HCT116 (cell line): ENCODE measurements around the gene ZNF804A.

Experiments used
- CBX3 ChIP-seq: IDR thresholded peaks from 2 replicates; pipeline ENCODE4 v1.6.1; 2012; ENCODE audit warnings: low read depth
- CTCF ChIP-seq, 3 experiments: fragments of 200-600 bp in 1 of 3; sonication (generic) in 1 of 3; IDR thresholded peaks in 2 of 3; conservative IDR thresholded peaks in 1 of 3; 2 replicates each; pipeline ENCODE4 v1.5.1; 2012 to 2017; ENCODE audit warnings: low read depth in 2 of 3, low read length in 2 of 3, antibody characterized with exemption in 1 of 3, borderline replicate concordance in 1 of 3, control low read depth in 1 of 3, mild to moderate bottlenecking in 1 of 3, mixed read lengths in 1 of 3, mixed run types in 1 of 3, moderate library complexity in 1 of 3; ENCODE audit not compliant: insufficient read depth in 1 of 3
- EGR1 ChIP-seq: IDR thresholded peaks from 2 replicates; pipeline ENCODE4 v1.6.1; 2012; ENCODE audit warnings: low read depth
- EZH2 ChIP-seq: fragments of 200-600 bp; sonication (generic); IDR thresholded peaks from 2 replicates; pipeline ENCODE4 v1.6.1; 2017; ENCODE audit warnings: antibody characterized with exemption, mixed run types
- POLR2A ChIP-seq: IDR thresholded peaks from 2 replicates; pipeline ENCODE4 v1.7.0; 2011; ENCODE audit warnings: borderline replicate concordance; ENCODE audit not compliant: insufficient read depth, insufficient read length; ENCODE audit errors: extremely low read depth
- POLR2AphosphoS5 ChIP-seq: IDR thresholded peaks from 2 replicates; pipeline ENCODE4 v1.6.1; 2011; ENCODE audit warnings: mild to moderate bottlenecking, low read depth, low read length, moderate library complexity
- RAD21 ChIP-seq: IDR thresholded peaks from 2 replicates; pipeline ENCODE4 v1.6.1; 2012; ENCODE audit warnings: low read depth, mild to moderate bottlenecking
- SIN3A ChIP-seq: IDR thresholded peaks from 2 replicates; pipeline ENCODE4 v1.6.1; 2012; ENCODE audit warnings: low read depth
- YY1 ChIP-seq: IDR thresholded peaks from 2 replicates; pipeline ENCODE4 v1.6.1; 2011; ENCODE audit warnings: low read length, low read depth, moderate library complexity, mild to moderate bottlenecking; ENCODE audit not compliant: insufficient replicate concordance; ENCODE audit errors: extremely low read depth
- ZFX ChIP-seq: fragments of 450-650 bp; IDR thresholded peaks from 2 replicates; pipeline ENCODE4 v1.6.1; 2017
- ZNF274 ChIP-seq: fragments of 200-500 bp; sonication (Bioruptor generic); IDR thresholded peaks from 2 replicates; pipeline ENCODE4 v1.6.1; 2014; ENCODE audit warnings: mild to moderate bottlenecking, low read depth, low read length, inconsistent platforms
- TF ChIP-seq, protein P1 (sequence below): IDR thresholded peaks from 2 replicates; pipeline ENCODE4 v1.6.1; 2012
- TF ChIP-seq, protein P2 (sequence below): IDR thresholded peaks from 2 replicates; pipeline ENCODE4 v1.6.1; 2012; ENCODE audit warnings: low read depth
- TF ChIP-seq, protein P3 (sequence below): IDR thresholded peaks from 2 replicates; pipeline ENCODE4 v1.6.1; 2011; ENCODE audit warnings: mild to moderate bottlenecking, low read length, moderate library complexity; ENCODE audit not compliant: insufficient replicate concordance; ENCODE audit errors: extremely low read depth

DNA sequence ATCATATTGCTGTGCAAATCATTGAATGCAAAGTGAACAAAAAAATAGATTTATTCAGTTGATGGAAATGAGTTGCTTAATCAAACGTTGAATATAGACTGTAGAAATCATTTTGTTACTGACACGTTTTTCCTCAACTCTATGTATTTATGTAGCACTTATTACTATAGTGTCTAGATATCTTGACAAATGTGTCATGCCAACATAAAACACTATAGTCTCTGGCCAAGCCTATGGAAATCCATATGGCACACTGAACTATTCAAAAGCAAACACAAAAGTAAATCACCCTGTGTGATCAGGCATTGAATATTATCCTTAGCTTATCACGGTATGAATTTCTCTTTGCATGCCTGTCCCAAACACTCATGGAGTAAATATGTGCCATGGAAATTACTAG is 131.3 kb downstream of the ZNF804A start:
- TF ChIP-seq RAD21 (no peak), CBX3 (no peak), ZNF274 (no peak), CTCF (IDR thresholded peaks at IDR 0.05 in 2 of 3, conservative IDR thresholded peaks at IDR 0.05 in 1 of 3; ENCODE audit: borderline replicate concordance in 1 of 3, insufficient read depth in 1 of 3, low read depth in 2 of 3, low read length in 2 of 3) (no peak), POLR2A (no peak), EZH2 (no peak), YY1 (no peak), POLR2AphosphoS5 (no peak), SIN3A (no peak), ZFX (no peak), EGR1 (no peak)
- TF ChIP-seq, protein P1, sequence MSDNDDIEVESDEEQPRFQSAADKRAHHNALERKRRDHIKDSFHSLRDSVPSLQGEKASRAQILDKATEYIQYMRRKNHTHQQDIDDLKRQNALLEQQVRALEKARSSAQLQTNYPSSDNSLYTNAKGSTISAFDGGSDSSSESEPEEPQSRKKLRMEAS = no peak
- TF ChIP-seq, protein P2, sequence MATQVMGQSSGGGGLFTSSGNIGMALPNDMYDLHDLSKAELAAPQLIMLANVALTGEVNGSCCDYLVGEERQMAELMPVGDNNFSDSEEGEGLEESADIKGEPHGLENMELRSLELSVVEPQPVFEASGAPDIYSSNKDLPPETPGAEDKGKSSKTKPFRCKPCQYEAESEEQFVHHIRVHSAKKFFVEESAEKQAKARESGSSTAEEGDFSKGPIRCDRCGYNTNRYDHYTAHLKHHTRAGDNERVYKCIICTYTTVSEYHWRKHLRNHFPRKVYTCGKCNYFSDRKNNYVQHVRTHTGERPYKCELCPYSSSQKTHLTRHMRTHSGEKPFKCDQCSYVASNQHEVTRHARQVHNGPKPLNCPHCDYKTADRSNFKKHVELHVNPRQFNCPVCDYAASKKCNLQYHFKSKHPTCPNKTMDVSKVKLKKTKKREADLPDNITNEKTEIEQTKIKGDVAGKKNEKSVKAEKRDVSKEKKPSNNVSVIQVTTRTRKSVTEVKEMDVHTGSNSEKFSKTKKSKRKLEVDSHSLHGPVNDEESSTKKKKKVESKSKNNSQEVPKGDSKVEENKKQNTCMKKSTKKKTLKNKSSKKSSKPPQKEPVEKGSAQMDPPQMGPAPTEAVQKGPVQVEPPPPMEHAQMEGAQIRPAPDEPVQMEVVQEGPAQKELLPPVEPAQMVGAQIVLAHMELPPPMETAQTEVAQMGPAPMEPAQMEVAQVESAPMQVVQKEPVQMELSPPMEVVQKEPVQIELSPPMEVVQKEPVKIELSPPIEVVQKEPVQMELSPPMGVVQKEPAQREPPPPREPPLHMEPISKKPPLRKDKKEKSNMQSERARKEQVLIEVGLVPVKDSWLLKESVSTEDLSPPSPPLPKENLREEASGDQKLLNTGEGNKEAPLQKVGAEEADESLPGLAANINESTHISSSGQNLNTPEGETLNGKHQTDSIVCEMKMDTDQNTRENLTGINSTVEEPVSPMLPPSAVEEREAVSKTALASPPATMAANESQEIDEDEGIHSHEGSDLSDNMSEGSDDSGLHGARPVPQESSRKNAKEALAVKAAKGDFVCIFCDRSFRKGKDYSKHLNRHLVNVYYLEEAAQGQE = no peak
- TF ChIP-seq, protein P3, sequence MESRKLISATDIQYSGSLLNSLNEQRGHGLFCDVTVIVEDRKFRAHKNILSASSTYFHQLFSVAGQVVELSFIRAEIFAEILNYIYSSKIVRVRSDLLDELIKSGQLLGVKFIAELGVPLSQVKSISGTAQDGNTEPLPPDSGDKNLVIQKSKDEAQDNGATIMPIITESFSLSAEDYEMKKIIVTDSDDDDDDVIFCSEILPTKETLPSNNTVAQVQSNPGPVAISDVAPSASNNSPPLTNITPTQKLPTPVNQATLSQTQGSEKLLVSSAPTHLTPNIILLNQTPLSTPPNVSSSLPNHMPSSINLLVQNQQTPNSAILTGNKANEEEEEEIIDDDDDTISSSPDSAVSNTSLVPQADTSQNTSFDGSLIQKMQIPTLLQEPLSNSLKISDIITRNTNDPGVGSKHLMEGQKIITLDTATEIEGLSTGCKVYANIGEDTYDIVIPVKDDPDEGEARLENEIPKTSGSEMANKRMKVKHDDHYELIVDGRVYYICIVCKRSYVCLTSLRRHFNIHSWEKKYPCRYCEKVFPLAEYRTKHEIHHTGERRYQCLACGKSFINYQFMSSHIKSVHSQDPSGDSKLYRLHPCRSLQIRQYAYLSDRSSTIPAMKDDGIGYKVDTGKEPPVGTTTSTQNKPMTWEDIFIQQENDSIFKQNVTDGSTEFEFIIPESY = no peak
